Femur (tissue), 1 donor: Measurements from ENCODE around the gene KCNK3.
A peak's percentile ranks its signal among the peaks of the same experiment; 100 is the strongest.
"Not testable (repeated sequence)": the region's sequence is repeated elsewhere in the genome, so short reads cannot be mapped to it uniquely, and the experiment has no call there.

ENCODE experiments used
- DNase-seq: peaks from one replicate; pipeline ENCODE4 v3.0.0-alpha.2; 2017

The KCNK3 gene

GRCh38 chr2:26733413-26733812 is 40.9 kb downstream of the KCNK3 start:
- no peak for DNase-seq

GRCh38 chr2:26735097-26735496 is 42.6 kb downstream of the KCNK3 start:
- no peak for DNase-seq

- DNase-seq, result no peak
These were observed 43.5 kb downstream of the KCNK3 start for GRCh38 chr2:26735883-26736588.

GRCh38 chr2:26737221-26737620 is 44.7 kb downstream of the KCNK3 start:
- DNase-seq, result no peak

GRCh38 chr2:26738481-26738880 is 46.0 kb downstream of the KCNK3 start:
- DNase-seq, result no peak

GRCh38 chr2:26739514-26739913 is 47.0 kb downstream of the KCNK3 start:
- no peak for DNase-seq

- no peak for DNase-seq
These were observed 47.8 kb downstream of the KCNK3 start for GRCh38 chr2:26740346-26740745.

- DNase-seq, result peak; percentile 55
These were observed 48.4 kb downstream of the KCNK3 start for GRCh38 chr2:26740890-26741302.

- DNase-seq, result no peak
These were observed 49.7 kb downstream of the KCNK3 start for GRCh38 chr2:26742048-26742770.

GRCh38 chr2:26743852-26744251 is 51.3 kb downstream of the KCNK3 start:
- DNase-seq, result no peak

- no peak for DNase-seq
These were observed 52.4 kb downstream of the KCNK3 start for GRCh38 chr2:26744953-26745352.

GRCh38 chr2:26745609-26746327 is 53.2 kb downstream of the KCNK3 start:
- peak; percentile 86 for DNase-seq

- DNase-seq, result no peak
These were observed 54.4 kb downstream of the KCNK3 start for GRCh38 chr2:26746934-26747333.

GRCh38 chr2:26749787-26750420 is 57.4 kb downstream of the KCNK3 start:
- DNase-seq, result not testable (repeated sequence)

- DNase-seq, result not testable (repeated sequence)
These were observed 57.9 kb downstream of the KCNK3 start for GRCh38 chr2:26750467-26750866.

GRCh38 chr2:26752656-26753055 is 60.1 kb downstream of the KCNK3 start:
- no peak for DNase-seq

GRCh38 chr2:26754539-26754938 is 62.0 kb downstream of the KCNK3 start:
- no peak for DNase-seq

GRCh38 chr2:26754972-26755670 is 62.6 kb downstream of the KCNK3 start:
- DNase-seq, result no peak

GRCh38 chr2:26756337-26756736 is 63.8 kb downstream of the KCNK3 start:
- DNase-seq, result no peak

- peak; percentile 54 for DNase-seq
These were observed 65.6 kb downstream of the KCNK3 start for GRCh38 chr2:26757873-26758789.

GRCh38 chr2:26758790-26759321 is 66.3 kb downstream of the KCNK3 start:
- DNase-seq, result no peak
